ENCODE results near the gene PTPRN2.

Gene PTPRN2

GRCh38 chr7:158027646-158028045 lies 560.0 kb downstream of the PTPRN2 start:
- DNase-seq (ENCODE audit: low spot score), result no peak

DNA sequence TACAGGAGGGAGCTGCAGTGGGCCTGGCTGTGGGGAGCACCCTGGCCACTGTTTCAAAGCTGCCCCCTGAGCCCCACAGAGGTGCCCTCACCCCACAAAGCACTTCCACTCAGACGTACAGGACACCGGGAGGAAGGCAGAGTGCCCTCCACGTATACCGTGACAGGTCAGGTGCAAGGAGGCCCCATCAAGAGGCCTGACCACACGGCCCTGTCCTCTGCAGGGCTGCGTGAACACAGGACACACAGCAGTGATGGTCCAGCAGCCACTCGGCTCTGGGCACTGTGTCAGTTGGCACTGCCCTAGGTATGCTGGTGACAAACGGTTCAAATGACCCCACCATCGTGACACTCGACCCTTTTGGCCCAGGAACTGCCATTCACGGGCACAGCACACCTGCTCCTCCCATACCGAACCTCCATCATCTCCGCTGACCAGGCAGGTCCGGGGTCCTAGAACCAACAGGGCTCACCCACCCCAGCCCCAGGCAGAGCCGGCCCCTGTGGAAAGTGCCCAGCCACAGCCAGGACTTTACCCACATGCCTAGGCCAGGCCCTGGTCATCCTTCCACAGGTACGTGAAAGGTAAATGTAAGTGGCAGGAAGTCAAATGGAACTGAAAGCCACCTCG lies 560.9 kb downstream of the PTPRN2 start:
- DNase-seq (ENCODE audit: low spot score), result no peak

GRCh38 chr7:158025686-158026600 lies 561.7 kb downstream of the PTPRN2 start:
- DNase-seq (ENCODE audit: low spot score), result no peak

DNA sequence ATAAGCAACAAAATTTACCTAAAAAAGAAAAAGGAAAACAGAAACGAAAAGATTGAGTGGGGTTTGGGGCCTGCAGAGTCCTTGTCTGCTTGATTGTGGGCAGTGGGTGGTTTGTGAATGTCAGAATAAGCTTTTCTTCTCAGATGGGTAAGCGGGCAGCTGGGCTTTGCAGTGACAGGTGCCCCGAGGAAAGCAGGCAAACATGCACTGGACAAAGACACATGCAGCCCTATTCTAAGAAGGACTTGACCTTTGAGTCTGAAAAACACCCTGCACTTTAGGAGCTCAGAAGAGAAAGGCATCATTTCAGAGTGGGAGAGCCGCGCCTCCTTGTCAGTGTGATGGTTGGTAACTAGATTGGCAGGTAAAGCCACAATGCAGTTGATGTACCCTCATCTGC lies 562.7 kb downstream of the PTPRN2 start:
- DNase-seq (ENCODE audit: low spot score), result no peak

DNA sequence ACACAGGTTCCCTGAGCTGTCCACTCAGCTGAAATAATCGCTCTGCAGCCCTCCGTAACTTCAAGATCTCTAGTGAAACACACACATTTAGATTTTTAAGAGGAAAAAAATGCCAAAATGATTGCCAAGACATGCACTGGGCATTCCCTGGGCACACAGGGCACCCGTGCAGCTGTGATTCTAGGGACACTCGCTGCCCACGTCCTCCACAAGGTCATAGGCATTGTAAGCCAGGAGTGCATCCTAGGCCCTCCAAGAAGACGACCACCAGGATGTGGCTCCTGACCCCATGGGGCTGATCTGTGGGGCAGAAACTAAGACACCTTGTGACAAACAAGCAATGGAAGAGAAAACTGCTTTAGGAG lies 563.3 kb downstream of the PTPRN2 start:
- no peak for DNase-seq (ENCODE audit: low spot score)

GRCh38 chr7:158023681-158024350 lies 563.8 kb downstream of the PTPRN2 start:
- no peak for DNase-seq (ENCODE audit: low spot score)

DNA sequence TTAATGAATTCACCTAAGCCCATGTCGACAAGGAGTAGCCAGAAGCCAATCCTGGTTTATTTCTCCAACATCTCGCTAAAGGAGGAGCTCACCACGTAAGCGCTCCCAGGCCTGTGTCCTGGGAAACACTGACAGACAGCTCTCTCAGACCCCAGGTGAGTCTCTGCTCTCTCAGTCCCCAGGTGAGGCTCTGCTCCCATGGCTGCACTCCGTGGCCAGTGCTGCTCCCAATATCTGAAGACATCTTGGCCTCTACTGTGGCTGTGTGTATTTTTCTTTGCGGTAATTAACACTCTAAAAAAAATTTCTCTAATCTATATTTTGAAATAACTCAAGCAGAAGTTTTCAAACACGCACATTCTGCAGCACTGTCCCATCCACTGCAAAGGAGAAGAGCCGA lies 564.5 kb downstream of the PTPRN2 start:
- DNase-seq (ENCODE audit: low spot score), result no peak

DNA sequence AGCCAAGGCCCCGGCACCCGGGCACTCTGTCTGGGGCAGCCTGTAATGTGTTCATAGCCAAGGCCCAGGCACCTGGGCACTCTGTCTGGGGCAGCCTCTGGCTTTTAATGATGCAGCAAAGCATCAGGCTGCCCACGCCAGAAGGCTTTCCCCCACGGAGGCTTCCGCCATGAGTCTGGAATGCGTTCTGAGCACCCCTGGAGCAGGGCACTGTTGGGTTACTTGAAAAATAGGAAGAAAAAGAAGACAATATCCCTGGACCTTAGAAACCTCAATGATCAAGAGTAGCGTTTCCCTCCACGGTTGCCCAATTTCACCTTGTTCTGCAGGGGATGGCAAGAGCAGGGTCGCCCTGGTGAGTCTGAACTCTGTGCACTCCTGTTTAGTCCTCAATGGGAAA lies 565.0 kb downstream of the PTPRN2 start:
- no peak for DNase-seq (ENCODE audit: low spot score)

DNA sequence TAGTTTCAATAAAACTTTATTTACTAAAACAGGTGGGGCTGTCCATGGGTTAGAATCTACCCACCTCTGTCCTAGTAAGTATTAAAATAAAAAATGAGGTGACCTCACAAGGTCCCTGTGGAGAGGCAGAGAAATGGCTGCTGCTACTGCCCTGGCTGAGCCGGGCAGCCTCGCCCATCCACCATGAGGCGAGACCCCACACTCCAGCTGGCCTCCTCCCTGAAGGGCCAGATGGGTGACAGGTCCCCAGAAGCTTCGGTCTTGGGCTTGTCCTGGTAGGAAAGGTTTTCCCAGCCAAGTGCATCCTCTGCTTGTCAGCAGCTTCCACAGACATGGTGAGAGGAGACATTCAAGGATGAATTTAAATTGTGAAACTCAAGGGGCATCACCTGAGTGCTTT lies 565.8 kb downstream of the PTPRN2 start:
- DNase-seq (ENCODE audit: low spot score), result no peak

GRCh38 chr7:158020706-158021095 lies 566.9 kb downstream of the PTPRN2 start:
- DNase-seq (ENCODE audit: low spot score), result no peak

DNA sequence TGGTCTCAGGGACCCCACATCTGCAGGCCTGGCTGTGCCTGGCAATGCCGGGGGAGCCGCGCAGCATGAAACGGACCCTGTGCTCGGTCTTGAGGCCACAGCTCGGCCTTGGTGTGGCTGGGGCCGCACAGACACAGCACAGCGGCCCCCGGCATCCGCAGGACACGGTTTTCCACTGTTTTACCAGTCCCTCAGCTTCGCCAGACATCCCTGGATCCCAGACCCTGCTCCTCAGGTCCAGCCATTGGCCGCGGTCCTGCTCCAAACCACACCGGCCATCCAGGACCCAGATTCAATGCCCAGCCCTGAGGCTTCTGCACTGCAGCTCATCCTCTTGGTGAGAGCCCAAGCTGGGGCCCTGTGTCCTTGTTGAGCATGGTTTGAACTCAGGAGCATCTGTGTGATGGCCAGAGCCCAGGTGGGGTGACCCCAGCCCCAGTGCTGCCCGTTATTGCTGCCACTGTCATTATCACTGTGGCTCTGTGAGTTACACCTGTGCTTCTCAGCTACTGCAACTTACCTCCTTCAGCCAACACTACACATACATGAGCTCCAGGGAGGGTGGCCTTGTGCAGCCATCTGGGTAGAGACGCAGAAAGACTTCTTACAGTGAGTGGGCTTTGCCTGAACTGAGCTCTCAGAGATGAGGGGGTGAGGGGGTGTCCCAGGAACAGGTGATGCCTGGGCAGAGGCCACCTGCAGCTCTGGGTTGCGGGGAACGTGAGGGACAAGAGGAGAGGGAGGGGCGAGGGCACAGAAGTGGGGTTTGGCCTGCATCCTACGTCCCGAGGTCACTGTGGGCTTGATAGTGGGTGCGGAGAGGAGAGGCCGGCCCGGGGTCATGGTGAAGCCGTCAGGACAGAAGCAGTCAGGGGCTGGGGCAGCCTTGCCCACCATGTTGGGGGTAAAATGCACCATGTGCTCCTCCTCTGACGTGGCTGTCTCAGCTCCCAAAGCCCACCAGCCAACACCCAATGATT lies 567.6 kb downstream of the PTPRN2 start:
- no peak for DNase-seq (ENCODE audit: low spot score)

DNA sequence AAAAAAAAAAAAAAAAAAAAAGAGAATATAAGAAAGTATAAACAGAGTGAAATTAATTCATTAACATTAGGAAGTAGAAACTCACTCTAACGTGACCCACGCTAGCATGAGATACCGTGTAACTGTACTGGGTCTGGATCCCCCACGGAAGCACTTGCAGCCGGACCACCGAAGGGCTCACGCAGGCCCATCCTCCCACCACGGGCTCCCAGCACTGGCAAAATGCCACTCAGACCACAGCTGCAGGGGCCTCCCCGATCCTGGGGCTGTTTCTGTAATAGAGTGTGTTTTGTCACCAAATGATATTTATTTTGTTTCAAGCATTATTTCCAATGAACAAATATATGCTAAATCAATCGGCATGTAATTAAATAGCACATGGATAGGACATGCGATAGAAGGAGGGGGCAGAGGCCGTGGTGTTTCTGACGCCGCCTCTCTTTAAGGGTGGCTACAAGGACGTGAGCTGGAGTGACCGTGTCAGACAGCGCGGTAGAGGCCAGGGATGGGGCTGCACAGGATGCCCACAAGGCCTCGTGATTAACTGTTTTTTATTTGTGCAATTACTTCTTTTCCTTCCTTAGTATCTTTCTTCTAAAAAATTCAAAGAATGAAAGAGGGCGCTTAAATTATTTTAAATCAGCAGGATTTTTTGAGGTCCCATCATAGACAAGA lies 568.5 kb downstream of the PTPRN2 start:
- no peak for DNase-seq (ENCODE audit: low spot score)

- no peak for DNase-seq (ENCODE audit: low spot score)
Observed at GRCh38 chr7:158018098-158018762, 569.4 kb downstream of the PTPRN2 start.

DNA sequence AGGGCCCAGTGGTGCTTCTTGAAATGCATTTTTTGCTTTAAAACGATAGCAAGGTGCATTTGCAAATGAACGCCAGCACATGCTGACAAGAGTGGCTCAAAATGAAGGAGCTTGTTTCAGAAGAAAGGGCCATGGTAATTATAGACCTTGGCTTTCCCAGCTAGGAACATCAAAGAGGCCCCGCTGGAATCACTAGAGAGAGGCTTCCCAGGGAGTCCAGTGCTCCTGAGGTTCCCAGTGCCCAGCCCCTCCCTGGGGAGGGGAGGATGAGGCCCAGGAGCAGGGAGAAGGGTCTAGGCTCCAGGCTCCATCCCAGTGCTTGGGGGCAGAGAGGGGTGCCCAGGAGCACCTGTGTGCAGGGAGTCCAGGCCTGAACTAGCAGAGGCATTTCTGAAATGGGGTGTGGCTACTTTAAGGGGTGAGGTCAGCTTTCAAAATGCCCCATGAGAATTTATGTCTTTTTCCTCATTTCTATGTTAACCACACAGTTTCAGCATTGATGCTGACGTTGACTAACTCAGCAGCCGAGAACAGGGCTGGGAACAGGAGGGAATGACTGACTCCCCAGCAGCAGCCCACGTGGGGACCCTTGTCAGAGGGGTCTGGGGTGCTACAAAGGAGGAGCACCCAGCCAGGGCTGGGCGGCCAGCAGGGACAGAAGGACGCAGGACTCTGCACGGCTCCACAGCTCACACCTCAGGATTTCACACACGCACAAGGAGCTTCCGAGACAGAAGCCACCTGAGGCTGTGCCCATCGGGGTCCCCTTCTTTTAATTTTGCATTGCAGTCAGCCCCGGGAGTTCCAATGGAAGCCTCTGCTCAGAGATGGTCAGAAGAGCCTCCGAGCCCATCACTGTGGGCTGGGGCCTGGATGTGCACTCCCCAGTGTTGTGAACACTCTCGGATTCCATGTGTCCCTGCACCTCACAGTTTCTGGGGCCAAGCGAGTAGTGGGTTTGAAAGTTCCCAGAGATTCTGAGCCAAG lies 570.2 kb downstream of the PTPRN2 start:
- DNase-seq (ENCODE audit: low spot score), result no peak

DNA sequence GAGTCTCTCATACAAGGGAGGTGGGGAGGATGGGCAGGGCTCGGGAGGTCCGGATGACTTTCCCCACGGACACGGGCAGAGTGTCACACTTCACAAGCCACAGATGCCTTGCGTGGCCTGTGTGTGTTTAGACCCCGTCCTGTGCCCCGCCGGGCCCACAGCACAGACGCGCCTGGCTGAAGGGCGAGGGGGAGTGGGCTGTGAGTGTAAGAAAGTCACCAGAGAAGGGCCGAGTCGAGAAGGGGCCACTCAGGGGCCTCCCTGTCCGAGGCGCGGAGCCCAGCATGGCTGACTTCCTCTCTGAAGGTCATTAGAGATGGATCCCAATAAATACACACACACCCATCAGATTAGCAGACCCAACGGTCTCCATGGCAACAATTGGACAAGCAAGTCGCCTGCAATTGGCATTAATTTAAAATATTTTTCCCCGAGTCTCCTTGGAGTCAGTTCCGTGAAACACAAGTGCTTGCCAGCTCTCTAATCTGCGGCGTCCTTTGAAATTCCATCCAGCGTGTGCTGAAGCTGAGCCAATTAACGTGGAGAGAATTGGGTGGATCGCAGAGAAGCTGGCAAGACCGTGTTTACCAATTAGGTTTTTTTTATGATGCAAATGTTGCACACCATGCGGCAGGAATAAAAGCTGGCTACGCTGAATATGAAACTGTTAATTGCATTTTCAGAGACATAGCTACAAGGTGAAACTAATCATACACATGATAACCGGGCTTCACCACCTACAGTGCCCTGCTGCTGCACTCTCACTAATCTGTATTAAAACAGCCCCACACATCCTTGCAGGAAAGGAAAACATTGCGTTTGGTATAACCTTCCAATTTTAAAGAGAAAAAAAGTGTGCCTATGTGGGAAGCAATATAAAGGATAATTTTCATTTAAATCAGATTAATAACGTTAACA lies 571.2 kb downstream of the PTPRN2 start:
- no peak for DNase-seq (ENCODE audit: low spot score)

DNA sequence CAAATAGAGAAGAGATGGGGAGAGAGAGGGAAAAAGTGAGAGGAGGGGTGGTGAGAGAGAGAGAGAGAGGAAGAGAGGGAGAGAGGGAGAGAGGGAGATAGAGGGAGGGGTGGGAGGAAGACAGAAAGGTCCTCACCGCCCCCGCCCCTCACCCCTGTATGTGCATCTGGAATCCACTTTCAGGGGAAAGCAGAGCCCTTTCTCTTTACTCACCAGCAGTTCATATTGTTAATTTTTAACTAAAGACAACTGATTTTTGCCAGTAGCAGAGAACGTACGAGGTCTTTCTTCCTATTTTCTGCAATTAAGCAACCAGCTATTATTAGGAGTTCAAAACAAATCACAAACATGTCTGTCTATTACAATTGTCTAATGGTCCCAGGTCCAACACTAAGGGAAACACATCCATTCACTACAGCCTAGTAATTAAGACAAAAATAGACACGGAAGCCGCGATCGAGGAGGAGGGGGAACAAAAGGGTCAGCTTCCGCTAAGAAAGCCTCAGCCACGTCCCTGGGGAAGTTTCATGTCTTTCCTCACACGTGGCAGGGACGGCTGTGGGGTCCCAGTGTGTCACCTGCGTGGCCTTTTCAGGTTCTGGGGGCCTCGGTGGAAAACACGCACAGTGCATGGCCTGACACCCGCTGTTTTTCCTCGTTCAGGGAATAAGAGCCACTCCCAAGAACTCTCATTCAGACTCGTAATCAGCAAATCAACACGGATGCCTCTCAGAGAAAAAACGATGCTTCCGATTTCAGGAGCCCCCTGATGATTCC lies 572.0 kb downstream of the PTPRN2 start:
- no peak for DNase-seq (ENCODE audit: low spot score)

DNA sequence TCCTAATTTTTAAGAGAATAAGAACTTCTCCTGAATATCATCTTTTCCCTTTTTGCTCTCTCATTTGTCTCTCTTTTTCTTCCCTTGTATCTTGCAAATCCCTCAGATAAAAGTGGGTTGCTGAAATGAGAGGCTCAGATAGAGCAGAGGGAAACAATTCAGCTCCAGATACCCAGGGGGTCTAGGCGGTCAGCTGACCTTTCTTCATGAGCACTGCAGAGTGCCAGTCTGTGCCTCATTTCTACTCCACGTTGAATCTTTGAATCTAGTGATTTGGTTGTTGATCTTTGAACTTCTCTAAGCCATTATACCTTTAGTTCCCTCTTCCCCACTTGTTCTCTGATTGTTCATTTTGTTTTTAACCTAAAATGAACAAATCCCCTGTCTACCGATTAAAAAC lies 572.6 kb downstream of the PTPRN2 start:
- DNase-seq (ENCODE audit: low spot score), result no peak
